GM18907 (cell line): ENCODE measurements around the gene SUPT5H.
"Not testable (repeated sequence)": the region's sequence is repeated elsewhere in the genome, so short reads cannot be mapped to it uniquely, and the experiment has no call there.

Source experiments
- ATAC-seq: cut with Tn5 transposase; IDR thresholded peaks from one replicate; pipeline ENCODE4 v1.9.1; 2021; ENCODE audit warnings: mild to moderate bottlenecking, moderate library complexity; ENCODE audit not compliant: unreplicated experiment

Gene SUPT5H

DNA sequence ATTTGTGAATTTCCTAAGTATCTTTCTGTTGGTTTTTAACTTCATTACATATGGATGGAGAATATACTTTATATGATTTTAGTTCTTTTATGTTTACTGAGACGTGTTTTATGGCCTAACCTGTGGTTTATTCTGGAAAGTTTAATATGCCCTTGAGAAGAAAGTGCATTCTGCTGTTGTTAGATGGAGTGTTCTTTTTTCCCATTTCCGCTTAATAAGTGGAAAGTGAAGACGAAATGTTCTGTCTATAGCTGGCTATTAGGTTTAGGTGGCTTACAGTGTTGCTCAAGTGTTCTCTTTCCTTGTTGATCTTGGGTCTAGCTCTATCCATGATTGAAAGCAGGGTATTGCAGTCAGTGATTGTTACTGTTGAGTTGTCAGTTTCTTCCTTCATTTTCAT is 18.0 kb downstream of the SUPT5H start:
- ATAC-seq: no peak

DNA sequence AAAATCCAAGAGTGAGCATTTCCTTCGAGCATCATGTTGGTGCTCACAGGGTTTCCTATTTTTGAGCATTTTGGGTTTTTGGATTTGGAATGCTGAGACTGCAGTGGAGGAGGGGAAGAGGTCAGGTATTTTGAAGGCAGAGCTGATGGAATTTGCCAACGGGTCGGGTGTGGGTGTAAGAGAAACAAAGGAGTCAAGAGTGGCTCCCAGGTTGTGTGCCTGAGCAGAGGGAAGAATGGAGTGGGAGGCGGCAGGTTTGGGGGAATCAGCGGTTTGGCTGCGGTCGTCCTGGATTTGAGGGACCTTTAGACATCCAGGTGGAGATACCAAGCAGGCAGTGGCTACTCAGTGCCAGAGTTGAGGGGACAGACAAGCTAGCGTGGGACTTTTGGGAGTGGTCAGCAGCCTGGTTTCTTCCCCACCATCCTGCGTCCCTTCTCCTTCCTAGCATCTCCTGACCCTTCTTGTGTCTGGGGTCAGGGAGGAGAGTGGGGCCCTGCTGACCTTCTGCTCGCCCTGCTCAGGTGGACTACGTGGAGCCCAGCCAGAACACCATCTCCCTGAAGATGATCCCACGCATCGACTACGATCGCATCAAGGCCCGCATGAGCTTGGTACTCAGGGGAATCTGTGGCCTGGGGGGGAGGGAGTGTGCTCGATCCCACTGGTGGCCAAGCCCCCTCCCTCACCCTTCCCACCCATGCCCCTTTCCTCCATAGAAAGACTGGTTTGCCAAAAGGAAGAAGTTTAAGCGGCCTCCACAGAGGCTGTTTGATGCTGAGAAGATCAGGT is 20.8 kb downstream of the SUPT5H start:
- no peak for ATAC-seq

DNA sequence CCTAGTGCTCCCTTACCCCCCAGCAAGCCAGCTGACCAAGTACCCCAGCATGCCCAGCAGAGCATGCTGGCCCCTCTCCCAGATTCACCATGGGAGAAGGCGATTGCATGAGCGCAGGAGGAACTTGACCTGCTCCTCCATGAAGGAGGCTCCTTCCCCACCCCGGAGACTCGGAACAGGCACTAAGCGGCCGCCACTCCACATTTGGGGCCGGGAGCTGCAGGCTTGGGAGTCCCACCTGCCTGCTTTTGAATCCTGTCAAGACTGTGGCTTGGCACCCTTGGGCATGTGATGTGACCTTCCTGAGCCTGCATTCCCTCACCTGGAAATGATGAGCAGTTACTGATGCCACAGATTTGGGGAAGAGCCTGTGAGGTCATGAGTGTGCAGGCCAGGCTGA is 22.6 kb downstream of the SUPT5H start:
- ATAC-seq: no peak

DNA sequence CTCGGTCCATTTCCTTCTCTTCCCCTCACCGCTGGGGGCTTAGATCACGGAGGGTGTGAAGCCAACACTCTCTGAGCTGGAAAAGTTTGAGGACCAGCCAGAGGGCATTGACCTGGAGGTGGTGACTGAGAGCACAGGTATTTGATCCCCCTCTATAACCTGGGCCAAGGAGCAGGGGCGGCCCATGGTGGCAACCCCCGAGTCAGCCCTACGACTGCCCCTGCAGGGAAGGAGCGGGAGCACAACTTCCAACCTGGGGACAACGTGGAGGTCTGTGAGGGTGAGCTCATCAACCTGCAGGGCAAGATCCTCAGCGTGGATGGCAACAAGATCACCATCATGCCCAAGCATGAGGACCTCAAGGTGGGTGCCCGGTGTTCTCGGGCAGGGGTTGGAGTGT is 23.7 kb downstream of the SUPT5H start:
- no peak for ATAC-seq

DNA sequence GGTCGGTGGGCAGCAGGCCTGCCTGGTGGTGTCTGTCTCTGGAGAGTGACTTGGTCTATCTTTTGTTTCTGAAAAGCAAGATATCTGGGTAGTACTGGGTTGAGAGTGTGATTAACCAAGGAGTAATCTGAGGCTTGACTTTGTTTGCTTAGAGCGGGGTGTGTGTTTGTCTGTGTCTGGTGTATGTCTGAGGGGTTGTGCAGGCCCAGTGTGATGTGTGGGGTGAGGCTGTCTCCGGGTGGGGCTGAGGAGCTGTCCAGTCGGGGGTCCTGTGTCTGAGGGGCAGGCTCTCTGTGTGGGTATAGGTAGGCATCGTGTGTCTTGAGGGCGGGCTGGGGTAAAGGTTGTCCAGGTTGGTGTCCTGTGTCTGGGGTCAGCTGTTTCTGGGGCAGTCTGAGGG is 24.2 kb downstream of the SUPT5H start:
- no peak for ATAC-seq

DNA sequence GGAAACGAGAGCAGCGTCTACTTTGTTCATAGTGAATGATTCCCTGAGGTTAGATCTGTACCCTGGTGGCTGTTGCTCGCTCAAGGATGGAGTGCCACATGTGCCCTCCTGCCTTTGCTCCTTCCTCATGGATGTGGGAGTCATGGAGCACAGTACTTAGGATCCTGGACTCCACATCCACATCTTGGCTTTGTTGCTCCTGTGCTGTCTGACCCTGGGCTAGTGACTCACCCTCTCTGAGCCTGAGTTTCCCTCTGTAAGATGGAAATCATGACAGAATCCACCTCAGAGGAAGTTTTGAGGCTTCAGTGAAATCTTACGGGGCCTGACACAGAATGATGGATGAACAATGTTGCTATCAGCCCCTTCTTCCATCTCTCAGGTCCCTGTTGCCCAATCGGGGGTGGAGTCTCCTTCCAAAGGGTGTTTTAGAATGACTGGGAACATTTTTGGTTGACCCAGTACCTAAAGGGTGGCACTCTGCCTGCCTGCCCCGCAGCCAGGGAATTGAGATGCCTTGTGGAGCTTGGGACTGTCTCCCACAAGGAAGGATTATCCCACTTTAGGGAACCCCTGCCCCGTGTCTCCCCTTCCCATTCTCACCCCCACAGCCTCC is 25.4 kb downstream of the SUPT5H start:
- no peak for ATAC-seq

DNA sequence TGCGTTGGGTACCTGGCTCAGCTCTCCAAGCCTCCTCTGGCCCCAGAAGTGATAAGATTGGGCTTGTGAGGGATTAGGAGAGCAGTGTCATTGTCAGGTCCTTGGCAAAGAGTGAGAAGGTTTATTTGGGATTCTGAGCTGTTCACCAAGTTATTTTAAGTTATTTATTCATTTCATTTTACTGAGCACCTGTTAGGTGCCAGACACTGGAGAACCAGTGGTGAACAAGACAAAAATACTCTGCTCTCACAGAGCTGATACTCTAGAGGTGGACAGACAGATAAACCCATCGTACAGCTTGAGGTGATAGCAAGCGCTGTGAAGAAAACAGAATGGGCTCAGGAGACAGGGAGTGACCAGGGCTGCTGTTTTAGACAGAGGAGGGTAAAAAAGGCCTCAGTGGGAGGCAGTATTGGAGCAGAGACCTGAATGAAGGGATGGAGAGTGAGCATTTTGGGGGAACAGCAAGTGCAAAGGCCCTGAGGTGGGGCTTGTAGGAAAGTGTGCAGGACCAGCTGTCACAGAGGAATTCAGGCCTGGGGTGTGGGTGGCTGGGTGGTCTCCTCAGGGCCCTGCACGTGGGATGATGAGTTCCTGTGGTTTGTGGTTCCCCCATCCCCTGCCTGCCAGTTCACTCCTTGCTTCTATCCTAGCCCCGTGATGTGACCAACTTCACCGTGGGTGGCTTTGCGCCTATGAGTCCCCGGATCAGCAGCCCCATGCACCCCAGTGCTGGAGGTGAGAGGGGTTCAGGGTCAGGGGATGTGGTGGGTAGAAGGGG is 26.6 kb downstream of the SUPT5H start:
- no peak for ATAC-seq

DNA sequence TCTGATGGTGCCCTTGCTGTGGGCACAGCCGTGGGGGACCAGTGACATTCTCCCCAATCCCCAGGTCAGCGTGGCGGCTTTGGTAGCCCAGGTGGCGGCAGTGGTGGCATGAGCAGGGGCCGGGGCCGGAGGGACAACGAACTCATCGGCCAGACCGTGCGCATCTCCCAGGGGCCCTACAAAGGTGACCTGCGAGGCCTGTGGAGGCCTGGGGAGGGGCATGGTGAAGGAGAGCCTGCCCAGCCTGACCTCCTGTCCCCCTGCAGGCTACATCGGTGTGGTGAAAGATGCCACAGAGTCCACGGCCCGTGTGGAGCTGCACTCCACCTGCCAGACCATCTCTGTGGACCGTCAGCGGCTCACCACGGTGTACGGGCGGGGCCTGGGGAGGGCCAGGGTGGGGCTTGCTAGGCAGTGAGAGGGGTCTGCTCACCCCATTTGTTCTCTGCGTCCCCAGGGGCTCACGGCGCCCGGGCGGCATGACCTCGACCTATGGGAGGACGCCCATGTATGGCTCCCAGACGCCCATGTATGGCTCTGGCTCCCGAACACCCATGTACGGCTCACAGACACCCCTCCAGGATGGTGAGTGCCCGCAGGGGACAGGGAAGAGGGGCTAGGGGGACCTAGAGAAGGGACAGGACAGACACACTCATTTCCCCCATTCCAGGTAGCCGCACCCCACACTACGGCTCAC is 27.5 kb downstream of the SUPT5H start:
- ATAC-seq: no peak

DNA sequence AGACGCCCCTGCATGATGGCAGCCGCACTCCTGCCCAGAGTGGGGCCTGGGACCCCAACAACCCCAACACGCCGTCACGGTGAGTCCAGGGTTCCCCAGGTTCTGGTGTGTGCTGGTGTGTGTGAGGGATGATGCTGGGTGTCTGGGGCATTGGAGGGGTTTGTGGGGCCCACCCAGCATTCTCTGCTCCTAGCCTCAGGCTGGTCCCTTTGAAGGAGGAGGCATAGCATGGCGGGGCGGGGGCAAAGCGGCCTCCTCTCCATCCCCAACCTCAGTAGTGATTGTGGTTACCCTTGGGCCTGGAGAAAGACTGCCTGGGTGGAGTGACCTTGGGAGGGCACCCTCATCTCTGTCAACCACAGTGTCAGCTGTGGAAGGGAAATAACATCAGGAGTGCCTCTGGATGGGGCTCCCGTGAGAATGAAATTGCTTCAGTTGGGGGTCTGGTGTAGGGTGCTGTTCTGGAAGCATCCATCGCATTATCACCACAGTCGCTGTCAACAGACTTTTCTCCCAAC is 28.1 kb downstream of the SUPT5H start:
- ATAC-seq: no peak

DNA sequence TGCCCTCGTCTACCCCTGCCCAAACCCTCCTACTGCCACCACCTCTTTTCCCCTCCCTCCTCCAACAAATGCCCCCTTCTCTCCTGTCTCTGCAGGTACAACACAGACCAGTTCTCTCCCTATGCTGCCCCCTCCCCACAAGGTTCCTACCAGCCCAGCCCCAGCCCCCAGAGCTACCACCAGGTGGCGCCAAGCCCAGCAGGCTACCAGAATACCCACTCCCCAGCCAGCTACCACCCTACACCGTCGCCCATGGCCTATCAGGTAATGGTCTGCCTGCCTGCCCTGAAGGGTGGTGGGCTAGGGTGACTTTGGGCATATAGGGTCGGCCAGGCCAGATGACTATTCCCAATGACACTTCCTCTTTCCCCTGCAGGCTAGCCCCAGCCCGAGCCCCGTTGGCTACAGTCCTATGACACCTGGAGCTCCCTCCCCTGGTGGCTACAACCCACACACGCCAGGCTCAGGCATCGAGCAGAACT is 28.8 kb downstream of the SUPT5H start:
- no peak for ATAC-seq

DNA sequence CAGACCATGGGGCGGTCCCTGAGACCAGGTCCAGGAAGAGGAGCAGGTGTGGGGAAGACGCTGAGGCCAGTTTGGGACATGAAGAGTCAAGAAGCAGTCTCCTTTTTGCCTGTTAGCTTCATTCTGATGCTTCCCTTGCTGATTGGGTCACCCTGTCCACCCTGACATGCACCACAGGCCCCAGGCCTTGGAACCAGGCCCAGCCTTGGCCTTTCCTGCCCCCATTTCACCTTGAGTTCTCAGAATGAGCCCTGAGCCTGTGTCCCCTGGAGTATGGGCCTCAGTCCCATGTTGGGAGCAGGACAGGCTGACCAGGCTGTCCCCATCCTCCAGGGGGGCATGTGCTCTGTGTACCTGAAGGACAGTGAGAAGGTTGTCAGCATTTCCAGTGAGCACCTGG is 30.4 kb downstream of the SUPT5H start:
- ATAC-seq: no peak

DNA sequence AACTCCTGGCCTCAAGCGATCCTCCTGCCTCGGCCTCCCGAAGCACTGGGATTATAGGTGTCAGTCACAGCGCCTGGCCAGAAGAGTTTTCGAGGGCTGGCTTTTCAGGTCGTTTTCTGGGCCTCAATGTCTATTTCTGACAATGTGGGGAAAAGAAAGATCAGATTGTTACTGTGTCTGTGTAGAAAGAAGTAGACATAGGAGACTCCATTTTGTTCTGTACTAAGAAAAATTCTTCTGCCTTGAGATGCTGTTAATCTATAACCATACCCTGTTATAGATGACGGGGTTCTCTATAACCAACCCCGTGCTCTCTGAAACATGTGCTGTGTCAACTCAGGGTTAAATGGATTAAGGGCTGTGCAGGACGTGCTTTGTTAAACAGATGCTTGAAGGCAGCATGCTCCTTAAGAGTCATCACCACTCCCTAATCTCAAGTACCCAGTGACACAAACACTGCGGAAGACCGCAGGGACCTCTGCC is 34.0 kb downstream of the SUPT5H start:
- ATAC-seq: not testable (repeated sequence)

DNA sequence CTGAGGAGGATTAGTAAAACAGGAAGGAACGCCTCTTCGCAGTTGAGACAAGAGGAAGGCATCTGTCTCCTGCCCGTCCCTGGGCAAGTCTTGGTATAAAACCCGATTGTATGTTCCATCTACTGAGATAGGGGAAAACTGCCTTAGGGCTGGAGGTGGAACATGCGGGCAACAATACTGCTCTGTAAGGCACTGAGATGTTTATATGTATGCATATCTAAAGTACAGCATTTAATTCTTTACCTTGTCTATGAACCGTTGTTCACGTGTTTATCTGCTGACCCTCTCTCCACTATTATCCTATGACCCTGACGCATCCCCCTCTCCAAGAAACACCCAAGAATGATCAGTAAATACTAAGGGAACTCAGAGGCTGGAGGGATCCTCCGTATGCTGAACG is 34.5 kb downstream of the SUPT5H start:
- no peak for ATAC-seq

DNA sequence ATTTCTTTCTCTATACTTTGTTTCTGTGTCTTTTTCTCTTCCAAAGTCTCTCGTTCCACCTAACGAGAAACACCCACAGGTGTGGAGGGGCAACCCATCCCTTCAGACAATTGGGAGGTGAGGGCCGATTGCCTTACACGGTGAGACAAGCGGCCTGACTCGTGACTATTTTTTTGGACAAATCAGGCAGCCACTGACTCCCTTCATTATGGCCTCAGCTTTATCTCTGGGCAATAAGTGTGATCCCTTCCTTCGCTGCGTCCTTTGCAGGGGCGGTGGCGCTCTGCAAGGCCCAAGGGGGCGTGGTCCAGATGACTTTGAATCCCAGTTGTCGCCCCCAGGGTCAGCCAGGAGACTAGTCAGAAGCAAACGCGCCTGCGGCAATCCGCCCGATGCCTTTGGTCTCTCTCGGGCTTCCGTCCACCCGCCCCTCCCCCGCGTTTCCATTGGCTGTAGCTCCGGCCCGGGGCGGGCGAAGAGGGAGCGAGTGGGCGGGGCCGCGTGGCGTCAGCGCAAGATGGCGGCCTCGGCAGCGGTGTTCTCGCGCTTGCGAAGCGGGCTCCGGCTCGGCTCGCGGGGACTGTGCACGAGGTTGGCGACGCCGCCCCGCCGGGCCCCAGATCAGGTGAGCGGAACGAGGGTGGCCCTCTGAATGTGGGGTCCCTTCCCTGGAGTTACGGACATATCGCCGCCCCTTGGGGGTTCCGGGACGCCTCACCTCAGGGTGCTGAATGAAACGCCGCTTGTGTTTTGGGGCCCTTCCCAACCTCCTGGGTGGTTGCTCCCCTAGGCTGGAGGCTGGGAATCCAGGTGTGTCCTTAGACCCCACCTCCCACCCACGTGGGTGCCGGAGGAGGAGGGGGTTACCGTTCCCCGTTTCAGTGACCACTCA is 35.2 kb downstream of the SUPT5H start, which contains the start of gene TIMM50:
TIMM50 (plus strand) TSS at position 502 of the 892 bp plus-strand sequence; CDS start at position 518, 16 bp downstream.
- peak; percentile 83 for ATAC-seq

DNA sequence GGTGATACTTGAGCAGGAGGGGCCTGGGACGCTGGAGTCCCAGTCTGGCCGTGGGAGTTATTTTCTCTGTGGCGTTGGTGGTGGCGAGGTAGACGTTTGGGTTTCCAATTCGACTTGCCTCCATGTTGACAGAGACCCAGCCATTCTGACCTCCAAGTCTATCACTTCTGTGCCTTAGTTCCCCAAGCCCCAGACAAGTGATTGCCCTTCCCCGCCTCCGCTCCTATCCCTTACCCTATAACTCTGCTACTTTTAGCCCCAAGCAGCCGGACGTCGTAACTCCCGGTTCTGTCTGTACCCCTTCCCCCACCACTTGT is 35.8 kb downstream of the SUPT5H start:
- peak; percentile 22 for ATAC-seq

DNA sequence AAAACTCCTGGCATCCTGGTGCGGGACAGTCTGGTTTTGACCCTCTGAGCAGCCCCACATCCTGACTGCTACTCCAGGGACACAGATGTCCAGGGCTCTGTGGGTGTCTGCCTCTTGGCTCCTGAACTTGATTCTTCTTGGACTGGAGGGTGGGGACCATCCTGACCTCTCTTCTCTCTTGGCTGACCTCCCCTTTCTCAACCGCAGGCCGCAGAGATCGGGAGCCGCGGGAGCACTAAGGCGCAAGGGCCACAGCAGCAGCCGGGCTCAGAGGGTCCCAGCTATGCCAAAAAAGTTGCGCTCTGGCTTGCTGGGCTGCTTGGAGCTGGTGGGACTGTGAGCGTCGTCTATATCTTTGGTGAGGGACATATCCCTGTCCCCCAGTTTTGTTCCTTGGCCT is 36.3 kb downstream of the SUPT5H start:
- ATAC-seq: no peak

DNA sequence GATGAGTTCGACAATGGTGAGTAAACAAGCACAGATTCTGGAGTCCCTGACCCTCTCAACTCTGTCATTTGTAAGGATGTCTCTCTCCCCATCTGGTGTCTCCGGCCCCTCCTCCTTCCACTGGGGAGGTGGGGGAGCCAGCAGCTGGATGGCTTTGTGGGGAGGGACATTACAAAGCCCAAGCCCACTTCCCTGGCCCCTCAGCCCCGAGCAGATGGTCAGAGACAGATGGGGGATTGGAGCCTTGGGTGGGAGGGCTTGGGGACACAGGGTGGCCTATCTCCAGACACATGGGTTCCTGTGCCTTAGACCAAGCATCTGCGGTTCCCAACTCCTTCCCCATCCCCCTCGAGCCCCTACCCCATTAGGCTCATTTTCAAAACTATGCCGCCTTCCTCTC is 37.8 kb downstream of the SUPT5H start:
- no peak for ATAC-seq

DNA sequence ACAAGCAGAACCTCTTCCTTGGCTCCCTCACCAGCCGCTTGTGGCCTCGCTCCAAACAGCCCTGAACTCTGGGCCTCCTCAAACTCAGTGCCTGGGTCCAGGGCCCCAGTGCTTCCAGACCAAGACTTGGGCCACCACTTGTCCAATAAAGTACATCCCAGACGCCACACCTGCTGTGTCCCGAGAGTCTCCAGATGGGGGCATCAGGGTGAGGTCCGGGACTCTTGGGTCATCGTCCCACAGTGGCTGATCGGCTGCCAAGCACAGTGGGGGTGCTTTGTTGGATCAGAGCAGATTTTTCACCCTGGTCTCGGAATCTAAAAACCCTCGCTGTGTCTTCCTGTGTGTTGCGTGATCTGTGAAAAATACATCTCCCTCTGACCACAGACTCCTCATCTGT is 44.4 kb downstream of the SUPT5H start:
- no peak for ATAC-seq

DNA sequence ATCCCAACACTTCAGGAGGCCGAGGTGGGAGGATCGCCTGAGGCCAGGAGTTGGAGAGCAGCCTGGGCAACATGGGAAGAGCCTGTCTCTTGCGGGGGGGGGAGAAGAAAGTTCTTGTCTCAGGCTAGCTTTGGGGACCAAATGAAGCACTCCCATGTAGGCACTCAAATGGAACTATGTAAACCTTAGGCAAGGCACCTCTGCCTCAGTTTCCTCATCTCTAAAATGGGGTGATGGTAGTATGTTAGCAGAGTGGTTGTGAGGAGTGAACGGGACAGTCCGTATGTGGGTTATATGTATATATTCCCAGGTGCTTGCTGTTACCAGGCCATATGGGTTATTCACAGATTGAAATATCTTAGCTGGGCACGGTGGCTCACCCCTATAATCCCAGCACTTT is 46.8 kb downstream of the SUPT5H start:
- ATAC-seq: no peak

DNA sequence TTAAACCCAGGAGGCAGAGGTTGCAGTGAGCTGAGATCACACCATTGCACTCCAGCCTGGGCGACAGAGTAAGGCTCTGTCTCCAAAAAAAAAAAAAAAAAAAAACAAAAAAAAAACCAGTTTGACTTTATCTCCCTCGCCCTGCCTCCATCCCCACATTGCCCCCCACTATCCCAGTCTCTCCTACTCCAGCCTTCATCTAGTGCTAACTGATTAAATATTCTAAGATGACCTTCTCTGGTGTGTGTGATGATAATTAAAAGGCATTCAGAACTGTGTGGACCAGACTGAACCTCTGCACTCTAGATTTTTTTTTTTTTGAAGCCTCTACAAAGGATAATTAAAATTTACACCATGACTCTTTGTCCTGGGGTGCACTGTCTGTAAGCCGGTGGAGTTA is 47.4 kb downstream of the SUPT5H start:
- ATAC-seq: no peak
